IPS-18c (cell line): ENCODE data around the gene OR4F17.
"Not testable (repeated sequence)": the region's sequence is repeated elsewhere in the genome, so short reads cannot be mapped to it uniquely, and the experiment has no call there.

ENCODE experiments used
- H3K4me3 ChIP-seq: 2 replicates; pipeline ENCODE4 v1.7.0; 2013; ENCODE audit warnings: low read depth, mild to moderate bottlenecking, low read length, moderate library complexity; ENCODE audit not compliant: insufficient read depth
- H3K9me3 ChIP-seq: one replicate; pipeline ENCODE4 v1.6.1; 2013; ENCODE audit warnings: mild to moderate bottlenecking, low read length, moderate library complexity; ENCODE audit not compliant: control insufficient read depth, insufficient read depth

The OR4F17 gene, protein sequence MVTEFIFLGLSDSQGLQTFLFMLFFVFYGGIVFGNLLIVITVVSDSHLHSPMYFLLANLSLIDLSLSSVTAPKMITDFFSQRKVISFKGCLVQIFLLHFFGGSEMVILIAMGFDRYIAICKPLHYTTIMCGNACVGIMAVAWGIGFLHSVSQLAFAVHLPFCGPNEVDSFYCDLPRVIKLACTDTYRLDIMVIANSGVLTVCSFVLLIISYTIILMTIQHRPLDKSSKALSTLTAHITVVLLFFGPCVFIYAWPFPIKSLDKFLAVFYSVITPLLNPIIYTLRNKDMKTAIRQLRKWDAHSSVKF

DNA sequence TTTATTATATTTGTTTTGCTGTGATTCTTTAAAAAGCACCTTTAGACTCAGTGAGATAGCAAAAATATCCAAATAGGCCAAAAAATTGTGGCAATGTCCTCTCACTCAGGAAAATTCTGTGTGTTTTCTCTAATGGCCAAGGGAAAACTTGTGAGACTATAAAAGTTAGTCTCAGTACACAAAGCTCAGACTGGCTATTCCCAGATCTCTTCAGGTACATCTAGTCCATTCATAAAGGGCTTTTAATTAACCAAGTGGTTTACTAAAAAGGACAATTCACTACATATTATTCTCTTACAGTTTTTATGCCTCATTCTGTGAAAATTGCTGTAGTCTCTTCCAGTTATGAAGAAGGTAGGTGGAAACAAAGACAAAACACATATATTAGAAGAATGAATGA lies at the start of gene OR4F17:
Gene OR4F17 (plus strand): TSS at position 301 of the 400 bp plus-strand sequence. CDS start 3,575 bp downstream, outside the sequence.
- not testable (repeated sequence) for H3K4me3 ChIP-seq, H3K9me3 ChIP-seq

DNA sequence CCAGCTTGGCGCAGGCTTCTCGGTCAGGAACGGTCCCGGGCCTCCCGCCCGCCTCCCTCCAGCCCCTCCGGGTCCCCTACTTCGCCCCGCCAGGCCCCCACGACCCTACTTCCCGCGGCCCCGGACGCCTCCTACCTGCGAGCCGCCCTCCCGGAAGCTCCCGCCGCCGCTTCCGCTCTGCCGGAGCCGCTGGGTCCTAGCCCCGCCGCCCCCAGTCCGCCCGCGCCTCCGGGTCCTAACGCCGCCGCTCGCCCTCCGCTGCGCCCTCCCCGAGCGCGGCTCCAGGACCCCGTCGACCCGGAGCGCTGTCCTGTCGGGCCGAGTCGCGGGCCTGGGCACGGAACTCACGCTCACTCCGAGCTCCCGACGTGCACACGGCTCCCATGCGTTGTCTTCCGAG lies 36.1 kb upstream of the OR4F17 start:
- H3K9me3 ChIP-seq, H3K4me3 ChIP-seq: not testable (repeated sequence)

DNA sequence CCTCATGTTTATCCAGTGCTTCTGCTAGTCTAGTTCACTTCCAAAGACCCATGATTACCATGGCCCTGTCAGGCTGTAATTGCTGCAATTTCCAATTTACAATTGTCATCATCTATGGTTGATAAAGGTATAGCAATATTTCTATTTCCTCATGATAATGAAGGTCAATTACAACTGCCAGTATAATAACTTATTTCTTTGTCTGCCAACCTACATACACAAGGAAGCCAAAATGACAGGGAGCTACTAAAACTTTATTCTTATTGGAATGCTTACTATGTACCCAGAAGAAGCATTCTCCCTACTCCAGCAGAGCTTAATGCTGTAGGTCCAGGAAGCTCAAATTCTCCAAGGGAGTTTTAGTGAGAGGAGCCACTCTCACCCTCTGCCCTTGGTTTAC lies 24.0 kb upstream of the OR4F17 start:
- H3K4me3 ChIP-seq, H3K9me3 ChIP-seq: not testable (repeated sequence)

DNA sequence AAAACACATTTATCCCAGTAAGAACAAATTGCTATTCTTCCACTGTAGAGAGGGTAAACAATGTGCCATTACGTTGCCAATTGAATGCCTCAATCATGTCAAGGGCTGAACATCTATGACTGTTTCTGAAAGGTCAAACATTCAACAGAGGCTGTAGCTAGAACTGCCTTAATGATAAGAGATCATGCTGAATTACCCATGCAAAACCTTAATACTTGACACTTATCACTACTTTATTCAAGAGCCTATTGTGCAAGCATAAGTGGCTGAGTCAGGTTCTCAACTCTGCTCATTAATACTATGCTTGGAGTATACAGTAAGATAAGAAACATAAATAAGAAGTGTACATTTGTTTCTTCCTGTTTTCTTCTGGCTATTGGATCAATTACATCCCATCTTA lies 23.3 kb upstream of the OR4F17 start:
- not testable (repeated sequence) for H3K4me3 ChIP-seq, H3K9me3 ChIP-seq

DNA sequence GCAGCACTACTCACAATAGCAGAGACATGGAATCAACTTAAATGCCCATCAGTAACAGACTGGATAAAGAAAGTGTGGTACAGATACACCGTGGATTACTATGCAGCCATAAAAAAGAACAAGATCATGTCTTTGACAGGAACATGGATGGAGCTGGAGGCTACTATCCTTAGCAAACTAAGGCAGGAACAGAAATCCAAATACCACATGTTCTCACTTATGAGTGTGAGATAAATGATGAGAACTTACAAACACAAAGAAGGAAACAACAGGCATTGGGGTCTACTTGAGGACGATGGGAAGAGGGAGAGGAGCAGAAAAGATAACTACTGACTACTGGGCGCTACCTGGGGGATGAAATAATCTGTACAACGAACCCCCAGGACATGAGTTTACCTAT lies 16.2 kb upstream of the OR4F17 start:
- H3K4me3 ChIP-seq, H3K9me3 ChIP-seq: not testable (repeated sequence)

DNA sequence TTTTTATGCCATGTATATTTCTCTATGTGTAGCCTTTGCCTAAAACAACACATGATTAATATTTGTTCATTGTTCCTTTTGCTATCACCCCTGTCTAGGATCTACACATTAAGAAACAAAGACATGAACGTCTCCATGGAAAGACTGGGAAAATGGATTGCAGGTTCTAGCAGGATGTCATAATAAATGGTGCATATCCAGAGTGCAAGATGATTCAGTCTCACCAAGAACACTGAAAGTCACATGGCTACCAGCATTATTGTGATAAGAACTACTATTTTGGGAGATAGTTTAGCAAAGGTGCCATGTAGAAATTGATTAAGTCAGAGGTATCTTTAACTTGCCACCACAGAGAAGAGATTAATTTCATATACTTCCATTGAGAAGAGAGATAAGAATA lies 12.1 kb upstream of the OR4F17 start:
- H3K9me3 ChIP-seq, H3K4me3 ChIP-seq: not testable (repeated sequence)

DNA sequence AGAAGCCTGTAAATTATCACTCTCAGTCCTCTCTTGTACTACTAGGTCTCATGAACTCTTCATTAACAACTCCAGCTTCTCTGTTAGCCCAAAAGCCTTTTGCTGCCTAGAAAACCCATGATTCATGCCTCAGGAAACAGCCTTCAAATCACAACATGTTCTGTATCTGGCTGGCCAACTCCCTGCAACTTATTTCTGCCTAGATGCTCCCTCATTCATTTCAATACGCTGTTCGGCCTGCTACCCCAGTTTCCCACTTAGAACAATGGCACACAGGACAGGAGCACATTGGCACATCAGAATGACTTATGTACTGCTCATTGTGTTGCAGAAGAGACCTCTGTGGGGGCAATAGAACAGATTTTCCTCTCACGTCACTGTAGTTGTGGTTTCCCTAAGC lies 9.3 kb upstream of the OR4F17 start:
- not testable (repeated sequence) for H3K9me3 ChIP-seq, H3K4me3 ChIP-seq

DNA sequence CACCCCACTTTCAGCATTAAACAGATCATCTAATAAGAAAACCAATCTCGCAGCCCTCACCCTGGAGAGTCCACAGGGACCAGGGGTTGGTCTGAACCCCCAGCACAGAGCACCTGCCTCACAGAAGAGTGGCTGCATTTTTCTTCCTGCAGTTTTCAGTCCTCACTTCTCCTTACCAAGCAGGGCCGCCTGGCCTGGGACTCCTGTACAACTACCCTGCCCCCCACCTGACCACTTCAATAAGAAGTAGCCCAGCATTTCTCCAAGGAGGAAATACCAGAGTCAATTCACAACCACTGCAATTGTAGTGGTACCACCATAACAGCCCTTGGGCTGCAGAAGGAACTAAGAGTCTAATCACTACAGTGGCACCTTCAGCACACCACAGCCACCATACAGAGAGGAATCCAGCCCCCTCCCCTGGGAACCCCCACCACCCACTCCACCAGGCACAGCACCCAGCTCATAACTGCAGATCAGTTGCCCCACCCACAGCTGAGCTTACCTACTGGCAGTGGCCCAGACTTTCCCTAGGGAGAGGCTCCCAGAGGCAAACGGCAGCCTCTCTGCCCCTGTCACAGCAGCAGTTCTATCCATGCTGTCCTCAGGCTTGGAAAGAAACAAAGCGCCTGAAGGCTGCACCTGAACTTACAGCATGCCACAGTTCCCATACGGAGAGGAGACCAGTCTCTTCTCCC lies 13.7 kb downstream of the OR4F17 start:
- H3K4me3 ChIP-seq, H3K9me3 ChIP-seq: not testable (repeated sequence)
